GM21723 (cell line): ENCODE data around the gene TEX264.
A peak's percentile ranks its signal among the peaks of the same experiment; 100 is the strongest.
"Not testable (repeated sequence)": the region's sequence is repeated elsewhere in the genome, so short reads cannot be mapped to it uniquely, and the experiment has no call there.

Experiments
- ATAC-seq: cut with Tn5 transposase; IDR thresholded peaks from one replicate; pipeline ENCODE4 v1.9.1; 2021; ENCODE audit warnings: mild to moderate bottlenecking, moderate library complexity; ENCODE audit not compliant: unreplicated experiment

Gene TEX264

GRCh38 chr3:51712963-51713362 is 41.9 kb downstream of the TEX264 start:
- ATAC-seq: no peak

DNA sequence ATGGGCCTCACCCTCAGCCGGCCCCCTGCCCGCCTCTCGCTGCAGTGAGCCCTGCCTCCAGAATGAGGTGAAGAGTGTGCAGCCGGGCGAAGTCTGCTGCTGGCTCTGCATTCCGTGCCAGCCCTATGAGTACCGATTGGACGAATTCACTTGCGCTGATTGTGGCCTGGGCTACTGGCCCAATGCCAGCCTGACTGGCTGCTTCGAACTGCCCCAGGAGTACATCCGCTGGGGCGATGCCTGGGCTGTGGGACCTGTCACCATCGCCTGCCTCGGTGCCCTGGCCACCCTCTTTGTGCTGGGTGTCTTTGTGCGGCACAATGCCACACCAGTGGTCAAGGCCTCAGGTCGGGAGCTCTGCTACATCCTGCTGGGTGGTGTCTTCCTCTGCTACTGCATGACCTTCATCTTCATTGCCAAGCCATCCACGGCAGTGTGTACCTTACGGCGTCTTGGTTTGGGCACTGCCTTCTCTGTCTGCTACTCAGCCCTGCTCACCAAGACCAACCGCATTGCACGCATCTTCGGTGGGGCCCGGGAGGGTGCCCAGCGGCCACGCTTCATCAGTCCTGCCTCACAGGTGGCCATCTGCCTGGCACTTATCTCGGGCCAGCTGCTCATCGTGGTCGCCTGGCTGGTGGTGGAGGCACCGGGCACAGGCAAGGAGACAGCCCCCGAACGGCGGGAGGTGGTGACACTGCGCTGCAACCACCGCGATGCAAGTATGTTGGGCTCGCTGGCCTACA is 44.4 kb downstream of the TEX264 start:
- ATAC-seq: no peak

DNA sequence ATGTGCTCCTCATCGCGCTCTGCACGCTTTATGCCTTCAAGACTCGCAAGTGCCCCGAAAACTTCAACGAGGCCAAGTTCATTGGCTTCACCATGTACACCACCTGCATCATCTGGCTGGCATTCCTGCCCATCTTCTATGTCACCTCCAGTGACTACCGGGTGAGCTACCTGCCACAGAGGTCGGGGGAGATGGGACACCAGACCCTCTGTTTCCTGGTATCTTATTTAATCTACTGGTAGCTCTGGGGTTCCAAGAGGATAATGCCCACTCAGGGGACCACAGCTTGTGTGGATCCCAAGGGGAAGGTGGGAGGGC is 44.9 kb downstream of the TEX264 start:
- ATAC-seq: no peak

DNA sequence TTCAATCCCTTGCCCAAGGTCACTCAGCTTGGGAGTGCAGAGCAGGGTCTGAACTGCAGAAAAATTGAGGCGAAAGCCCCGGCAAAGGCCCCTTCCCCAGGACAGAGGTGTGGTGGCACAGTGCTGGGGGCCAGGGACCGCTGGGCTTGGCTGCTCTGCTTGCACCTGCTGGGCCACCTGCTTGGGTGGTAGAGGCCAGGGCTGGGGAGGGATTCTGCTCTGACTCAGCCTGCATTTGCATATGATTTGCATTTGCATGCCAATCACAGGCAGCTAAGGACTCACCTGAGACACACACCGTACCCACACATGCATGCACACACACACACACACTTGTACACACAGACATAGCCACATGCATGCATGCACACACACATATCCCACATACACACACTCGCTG is 45.8 kb downstream of the TEX264 start:
- no peak for ATAC-seq

DNA sequence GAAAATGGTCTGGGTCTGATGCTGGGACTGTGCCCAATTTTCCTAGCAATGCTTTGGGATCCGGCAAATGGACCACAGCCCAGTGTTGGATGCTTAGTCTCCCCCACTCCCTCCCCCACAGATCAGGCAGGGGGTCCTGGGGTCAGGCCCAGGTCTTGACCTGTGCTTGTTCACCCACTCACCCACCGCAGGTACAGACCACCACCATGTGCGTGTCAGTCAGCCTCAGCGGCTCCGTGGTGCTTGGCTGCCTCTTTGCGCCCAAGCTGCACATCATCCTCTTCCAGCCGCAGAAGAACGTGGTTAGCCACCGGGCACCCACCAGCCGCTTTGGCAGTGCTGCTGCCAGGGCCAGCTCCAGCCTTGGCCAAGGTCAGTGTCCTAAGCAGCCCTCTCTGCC is 46.4 kb downstream of the TEX264 start:
- ATAC-seq: no peak

GRCh38 chr3:51717947-51718346 is 46.9 kb downstream of the TEX264 start:
- ATAC-seq: no peak

- peak; percentile 54 for ATAC-seq
Measured at GRCh38 chr3:51718547-51719409, 47.7 kb downstream of the TEX264 start.

DNA sequence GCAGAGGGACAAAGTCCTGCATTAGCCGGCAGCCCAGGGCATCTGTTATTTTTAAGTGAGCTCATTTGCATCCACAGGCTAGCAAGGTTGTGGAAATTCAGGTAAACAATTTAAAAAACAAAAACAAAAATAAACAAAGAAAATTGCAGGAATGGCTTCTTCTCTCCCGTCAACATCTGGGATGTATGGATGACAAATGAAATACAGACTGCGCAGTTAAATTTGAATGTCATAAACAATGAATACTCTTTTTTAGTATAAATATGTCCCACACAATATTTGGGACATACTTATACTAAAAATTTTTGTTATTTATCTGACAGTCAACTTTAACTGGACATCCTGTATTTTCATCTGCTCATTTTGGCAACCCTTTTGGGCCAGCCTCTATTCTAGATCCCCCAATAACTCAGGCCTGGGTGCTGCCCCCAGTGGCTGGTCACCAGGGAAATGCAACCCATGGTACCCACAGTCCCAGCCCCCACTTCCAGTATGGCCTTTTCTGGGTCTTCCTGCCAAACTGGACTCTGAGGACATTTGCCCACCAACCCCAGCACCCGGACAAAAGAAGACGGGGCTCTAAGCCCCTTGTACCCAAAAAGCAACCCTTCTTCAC is 48.5 kb downstream of the TEX264 start:
- ATAC-seq: no peak

- no peak for ATAC-seq
Measured at GRCh38 chr3:51720292-51721061, 49.4 kb downstream of the TEX264 start.

DNA sequence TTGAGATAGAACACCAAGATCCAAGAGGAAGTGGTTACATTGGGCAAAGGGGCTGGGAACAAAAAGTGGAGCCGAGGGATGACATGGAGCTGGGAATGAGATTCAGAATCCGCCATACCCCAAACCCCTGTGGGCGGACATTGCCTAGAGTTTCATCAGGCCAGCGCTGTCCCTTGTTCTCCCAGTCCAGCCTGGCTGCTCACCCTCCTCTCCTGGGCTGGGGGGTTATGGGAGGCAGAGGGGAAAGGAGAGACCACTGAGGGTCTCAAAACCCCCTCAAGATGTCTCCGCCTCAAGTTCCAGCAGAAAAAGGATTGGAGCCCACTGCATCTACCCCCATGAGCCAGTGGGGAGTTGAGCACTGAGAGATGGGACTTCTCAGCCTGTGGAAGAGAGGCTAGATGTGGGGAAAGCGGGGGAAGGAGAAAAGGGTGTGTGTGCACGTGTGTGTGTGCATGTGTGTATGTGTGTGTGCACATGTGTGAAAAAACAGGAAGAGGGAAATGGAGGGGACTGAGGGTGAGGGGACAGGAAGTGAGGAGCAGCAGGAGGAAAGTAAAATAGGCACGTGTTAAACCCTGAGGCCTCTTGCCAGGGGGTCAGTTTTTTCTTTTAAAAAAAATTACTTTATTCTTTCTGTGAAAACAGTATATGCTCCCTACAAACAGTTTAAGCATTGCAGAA is 50.2 kb downstream of the TEX264 start:
- no peak for ATAC-seq

DNA sequence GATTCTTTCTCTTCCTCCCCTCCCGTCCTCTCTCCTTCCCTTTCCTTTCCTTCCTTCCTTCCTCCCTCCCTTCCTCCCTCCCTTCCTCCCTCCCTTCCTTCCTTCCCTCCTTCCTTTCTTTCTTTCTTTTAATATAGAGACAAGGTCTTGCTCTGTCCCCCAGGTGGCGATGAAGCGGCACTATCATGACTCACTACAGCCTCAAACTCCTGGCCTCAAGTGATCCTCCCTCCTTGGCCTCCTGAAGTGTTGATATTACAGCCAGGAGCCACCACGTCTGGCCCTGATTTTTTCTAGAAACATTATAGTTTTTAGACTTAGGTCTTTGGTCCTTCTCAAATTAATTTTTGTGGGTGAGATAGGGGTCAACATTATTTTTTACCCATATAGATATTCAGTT is 51.3 kb downstream of the TEX264 start:
- no peak for ATAC-seq

DNA sequence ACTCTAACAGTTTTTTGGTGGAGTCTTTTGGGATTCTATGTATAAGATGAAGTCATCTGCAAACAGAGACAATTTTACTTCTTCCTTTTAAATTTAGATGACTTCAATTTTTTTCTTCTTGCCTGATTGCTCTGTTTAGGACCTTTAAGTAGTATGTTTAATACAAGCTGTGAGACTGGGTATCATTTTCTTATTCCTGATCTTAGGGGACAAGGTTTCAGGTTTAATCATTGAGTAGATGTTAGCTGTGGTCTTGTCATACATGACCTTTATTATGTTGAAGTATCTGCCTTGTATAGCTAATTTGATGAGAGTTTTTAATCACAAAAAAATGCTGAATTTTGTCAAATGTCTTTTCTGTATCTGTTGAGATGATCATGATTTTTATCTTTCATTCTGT is 56.4 kb downstream of the TEX264 start:
- ATAC-seq: no peak

DNA sequence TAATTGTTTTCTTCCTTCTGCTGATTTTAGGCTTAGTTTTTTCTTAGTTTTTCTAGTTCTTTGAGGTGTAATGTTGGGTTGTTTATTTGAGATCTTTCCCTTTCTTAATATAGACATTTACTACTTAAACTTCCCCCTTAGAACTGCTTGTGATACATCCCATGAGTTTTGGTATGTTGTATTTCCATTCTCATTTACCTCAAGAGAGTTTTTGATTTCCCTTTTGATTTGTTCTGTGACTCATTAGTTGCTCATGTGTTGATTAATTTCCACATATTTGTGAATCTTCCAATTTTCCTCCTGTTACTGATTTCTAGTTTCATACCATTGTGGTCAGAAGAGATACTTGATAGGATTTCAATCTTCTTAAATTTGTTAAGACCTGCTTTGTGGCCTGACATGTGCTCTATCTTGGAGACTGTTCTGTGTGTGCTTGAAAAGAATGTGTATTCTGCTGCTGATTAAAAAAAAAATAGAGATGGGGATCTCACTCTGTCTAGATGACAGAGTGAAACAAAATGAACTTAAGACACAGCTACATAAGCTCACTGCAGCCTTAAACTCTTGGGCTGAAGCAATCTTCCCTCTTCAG is 58.1 kb downstream of the TEX264 start:
- no peak for ATAC-seq

DNA sequence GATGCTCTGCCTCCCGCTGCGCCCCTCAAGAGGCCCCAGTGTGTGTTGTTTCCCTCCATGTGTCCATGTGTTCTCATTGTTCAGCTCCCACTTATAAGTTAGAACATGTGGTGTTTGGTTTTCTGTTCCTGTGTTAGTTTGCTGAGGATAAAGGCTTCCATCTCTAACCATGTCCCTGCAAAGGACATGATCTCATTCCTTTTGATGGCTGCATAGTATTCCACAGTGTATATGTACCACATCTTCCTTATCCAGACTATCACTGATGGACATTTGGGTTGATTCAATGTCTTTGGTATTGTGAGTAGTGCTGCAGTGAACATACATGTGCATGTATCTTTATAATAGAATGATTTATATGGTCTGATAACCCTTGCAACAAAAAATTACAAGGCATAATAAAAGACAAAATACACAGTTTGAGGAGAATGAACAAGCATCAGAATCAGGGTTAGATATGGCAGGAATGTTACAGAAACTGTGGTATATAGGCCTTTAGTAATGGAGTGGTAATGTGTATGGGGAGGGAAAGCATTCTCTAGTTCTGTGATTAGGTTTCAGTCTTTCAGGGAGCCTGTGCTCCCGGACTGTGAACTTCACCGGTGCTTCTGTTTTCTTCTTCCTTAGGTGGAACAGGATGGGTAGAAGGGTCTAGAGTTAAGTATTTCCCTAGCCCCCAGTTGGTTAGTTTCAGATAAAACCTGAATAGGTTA is 63.0 kb downstream of the TEX264 start:
- no peak for ATAC-seq

DNA sequence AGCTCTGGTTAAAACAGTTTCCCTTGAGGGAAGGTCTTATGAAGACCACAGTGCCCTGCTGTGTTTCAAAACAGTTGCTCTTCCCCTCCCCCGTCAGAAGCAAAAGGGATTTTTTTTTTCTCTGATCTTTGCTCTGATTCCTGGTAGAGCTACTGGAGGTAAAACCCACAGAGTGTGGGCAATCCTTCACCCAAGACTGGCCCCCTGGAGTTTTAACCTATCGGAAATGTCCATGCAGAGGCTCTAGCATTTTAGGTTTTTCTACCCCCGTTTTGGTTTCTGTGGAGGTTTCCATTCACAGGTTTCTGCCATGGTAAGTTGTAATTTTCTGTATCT is 63.5 kb downstream of the TEX264 start:
- no peak for ATAC-seq

DNA sequence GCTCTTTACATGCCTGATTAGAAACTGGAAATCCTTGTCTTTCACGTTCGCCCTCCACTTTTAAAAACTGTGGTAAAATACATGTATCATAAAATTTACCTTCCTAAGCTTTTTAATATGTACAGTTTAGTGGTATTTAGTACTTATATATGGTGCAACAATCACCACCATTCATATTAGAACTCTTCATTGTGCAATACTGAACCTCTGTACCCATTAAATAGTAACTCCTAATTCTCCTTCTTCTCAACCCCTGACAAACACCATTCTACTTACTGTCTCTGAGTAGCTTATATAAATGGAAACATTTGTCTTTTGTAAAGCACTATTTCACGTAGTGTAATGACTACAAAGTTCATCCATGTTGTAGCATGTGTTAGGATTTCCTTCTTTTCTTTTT is 64.0 kb downstream of the TEX264 start:
- no peak for ATAC-seq

- no peak for ATAC-seq
Measured at GRCh38 chr3:51735950-51736349, 64.9 kb downstream of the TEX264 start.

DNA sequence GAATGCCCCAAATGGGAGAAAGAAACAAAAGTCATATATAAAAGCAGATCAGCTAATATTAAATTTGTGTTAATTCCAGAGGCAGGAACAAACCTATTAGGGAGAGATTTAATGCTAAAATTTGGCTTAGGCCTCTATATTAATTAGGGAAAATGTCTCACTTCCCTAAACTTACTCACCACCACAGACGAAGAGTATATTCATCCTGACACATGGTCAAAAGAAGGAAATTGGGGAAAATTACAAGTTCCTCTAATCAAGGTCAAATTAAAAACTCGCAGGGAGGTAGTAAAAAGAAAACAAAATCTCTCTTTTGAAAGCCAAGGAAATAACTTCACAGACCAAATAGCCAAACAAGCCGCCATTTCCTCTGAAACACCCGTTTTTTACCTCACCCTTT is 68.1 kb downstream of the TEX264 start:
- no peak for ATAC-seq

GRCh38 chr3:51742320-51742719 is 71.3 kb downstream of the TEX264 start:
- not testable (repeated sequence) for ATAC-seq

GRCh38 chr3:51742978-51743377 is 71.9 kb downstream of the TEX264 start:
- ATAC-seq: not testable (repeated sequence)
